T-helper 1 cell treated with Interleukin-12 subunit alpha and Interleukin-12 subunit beta and Interleukin-4 antibody, amounts not matched to agents 30 μg/mL and 1 μg/mL, for 36 hours (primary cell): ENCODE results near the gene FICD.
A peak's percentile ranks its signal among the peaks of the same experiment; 100 is the strongest.

Source experiments
- H3K27ac Mint-ChIP-seq: one replicate; pipeline ENCODE4 v1.8.0; 2021; ENCODE audit warnings: mild to moderate bottlenecking, mixed read lengths
- H3K27me3 Mint-ChIP-seq: one replicate; pipeline ENCODE4 v1.8.0; 2021; ENCODE audit warnings: low read depth, mixed read lengths
- H3K36me3 Mint-ChIP-seq: one replicate; pipeline ENCODE4 v1.8.0; 2021; ENCODE audit warnings: low read depth, mixed read lengths
- H3K4me1 Mint-ChIP-seq: one replicate; pipeline ENCODE4 v1.8.0; 2021; ENCODE audit warnings: low read depth, mixed read lengths
- H3K4me3 Mint-ChIP-seq: one replicate; pipeline ENCODE4 v1.8.0; 2021; ENCODE audit warnings: mild to moderate bottlenecking, moderate library complexity, mixed read lengths
- H3K9me3 Mint-ChIP-seq: one replicate; pipeline ENCODE4 v1.8.0; 2021; ENCODE audit warnings: mixed read lengths

FICD gene

GRCh38 chr12:108515916-108516315 is 839 bp downstream of the FICD start:
- peak overlapping the region; percentile 97 for H3K4me3 Mint-ChIP-seq
- H3K27me3 Mint-ChIP-seq = no peaks in the 10 kb centered on the region
- H3K9me3 Mint-ChIP-seq = no peaks in the 10 kb centered on the region
- peaks cover 32% of the 10 kb centered on the region for H3K4me1 Mint-ChIP-seq
- peak overlapping the region; percentile 92 for H3K27ac Mint-ChIP-seq
- peaks cover 24% of the 10 kb centered on the region for H3K36me3 Mint-ChIP-seq

- H3K27ac Mint-ChIP-seq = peak overlapping the region; percentile 92
- peaks cover 28% of the 10 kb centered on the region for H3K36me3 Mint-ChIP-seq
- H3K4me3 Mint-ChIP-seq = peak overlapping the region; percentile 97
- no peaks in the 10 kb centered on the region for H3K27me3 Mint-ChIP-seq
- peaks cover 29% of the 10 kb centered on the region for H3K4me1 Mint-ChIP-seq
- no peaks in the 10 kb centered on the region for H3K9me3 Mint-ChIP-seq
These were observed 1.6 kb downstream of the FICD start for GRCh38 chr12:108516511-108517275.

DNA sequence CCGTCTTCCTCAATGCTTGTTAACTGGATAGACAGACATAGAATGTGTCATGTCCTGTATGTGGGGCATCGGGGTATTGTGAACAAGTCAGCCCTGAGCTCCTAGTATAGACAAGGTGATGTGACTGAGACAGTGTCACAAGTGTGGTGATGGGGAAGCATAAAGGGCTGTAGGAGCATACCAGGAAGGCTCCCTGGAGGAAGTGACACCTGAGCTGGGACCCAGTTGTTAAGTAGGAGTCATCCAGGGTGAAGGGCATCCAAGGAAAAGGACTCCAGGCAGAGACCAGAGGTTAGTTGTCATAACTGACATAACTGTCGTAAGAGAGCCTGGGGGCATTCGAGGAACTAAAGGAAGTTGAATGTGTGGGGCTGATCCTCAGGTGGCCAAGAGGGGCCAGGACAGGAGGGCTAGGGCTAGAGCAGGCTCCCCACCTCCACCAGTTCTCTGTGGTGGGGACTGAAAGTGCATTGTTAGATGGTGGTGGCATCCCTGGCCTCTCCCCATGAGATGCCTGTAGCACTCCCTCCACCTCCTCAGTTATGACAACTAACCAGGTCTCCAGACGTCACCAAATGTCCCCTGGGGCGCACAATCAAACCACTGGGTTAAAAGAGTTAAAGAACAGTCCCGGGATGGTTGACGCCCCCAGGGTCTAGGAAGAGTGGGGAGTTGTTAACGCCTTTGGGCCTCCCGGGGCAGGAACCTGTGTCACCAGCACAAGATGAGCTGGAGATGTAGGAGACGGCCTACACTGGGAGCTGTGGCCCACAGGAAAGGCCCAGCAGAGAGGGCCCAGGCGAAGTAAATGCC is 2.4 kb downstream of the FICD start:
- peak overlapping the region; percentile 28 for H3K4me3 Mint-ChIP-seq
- peaks cover 21% of the 10 kb centered on the region for H3K4me1 Mint-ChIP-seq
- H3K36me3 Mint-ChIP-seq = peaks cover 34% of the 10 kb centered on the region

GRCh38 chr12:108518101-108518715 is 3.1 kb downstream of the FICD start:
- H3K36me3 Mint-ChIP-seq = peaks cover 35% of the 10 kb centered on the region
- no peak overlapping the region for H3K27ac Mint-ChIP-seq
- no peak overlapping the region for H3K4me3 Mint-ChIP-seq
- no peaks in the 10 kb centered on the region for H3K9me3 Mint-ChIP-seq
- peaks cover 21% of the 10 kb centered on the region for H3K4me1 Mint-ChIP-seq
- H3K27me3 Mint-ChIP-seq = no peaks in the 10 kb centered on the region

More for the DNA sequence above, 2.4 kb downstream of the FICD start:
- H3K9me3 Mint-ChIP-seq = no peaks in the 10 kb centered on the region
- no peak overlapping the region for H3K27ac Mint-ChIP-seq
- no peaks in the 10 kb centered on the region for H3K27me3 Mint-ChIP-seq

GRCh38 chr12:108518716-108519496 is 3.8 kb downstream of the FICD start:
- H3K27me3 Mint-ChIP-seq = no peaks in the 10 kb centered on the region
- peaks cover 39% of the 10 kb centered on the region for H3K36me3 Mint-ChIP-seq
- H3K9me3 Mint-ChIP-seq = no peaks in the 10 kb centered on the region
- no peak overlapping the region for H3K27ac Mint-ChIP-seq
- no peak overlapping the region for H3K4me3 Mint-ChIP-seq
- peaks cover 21% of the 10 kb centered on the region for H3K4me1 Mint-ChIP-seq

DNA sequence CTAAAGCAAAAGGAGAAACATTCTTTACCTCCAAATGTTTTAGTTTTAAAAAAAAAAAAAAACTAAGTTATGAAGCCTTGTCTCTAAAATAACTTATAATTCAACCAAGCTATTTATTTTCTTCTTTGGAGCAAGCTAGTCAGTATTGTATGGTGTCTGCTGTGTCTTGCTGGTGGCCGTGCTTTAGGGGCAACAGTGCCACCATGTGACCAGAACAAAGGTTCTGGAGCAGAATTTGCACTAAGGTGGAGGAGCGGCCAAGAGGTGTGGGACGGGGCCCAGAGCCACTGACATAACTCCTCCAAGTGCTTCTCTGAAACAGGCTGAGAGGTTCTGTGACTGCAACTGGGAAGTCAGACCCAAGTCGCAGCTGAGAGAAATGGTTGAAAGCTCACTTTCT is 4.5 kb downstream of the FICD start:
- H3K27me3 Mint-ChIP-seq = no peaks in the 10 kb centered on the region
- peaks cover 43% of the 10 kb centered on the region for H3K36me3 Mint-ChIP-seq
- no peak overlapping the region for H3K4me3 Mint-ChIP-seq
- H3K27ac Mint-ChIP-seq = no peak overlapping the region
- H3K9me3 Mint-ChIP-seq = no peaks in the 10 kb centered on the region
- peaks cover 21% of the 10 kb centered on the region for H3K4me1 Mint-ChIP-seq

GRCh38 chr12:108523365-108523764 is 8.3 kb downstream of the FICD start:
- H3K36me3 Mint-ChIP-seq = peaks cover 56% of the 10 kb centered on the region

GRCh38 chr12:108525681-108526080 is 10.6 kb downstream of the FICD start:
- H3K9me3 Mint-ChIP-seq = no peaks in the 10 kb centered on the region
- H3K36me3 Mint-ChIP-seq = peaks cover 58% of the 10 kb centered on the region
- peaks cover 13% of the 10 kb centered on the region for H3K4me1 Mint-ChIP-seq
- H3K4me3 Mint-ChIP-seq = no peak overlapping the region
- no peaks in the 10 kb centered on the region for H3K27me3 Mint-ChIP-seq
- no peak overlapping the region for H3K27ac Mint-ChIP-seq

More at GRCh38 chr12:108523365-108523764, 8.3 kb downstream of the FICD start:
- H3K27me3 Mint-ChIP-seq = no peaks in the 10 kb centered on the region
- H3K9me3 Mint-ChIP-seq = no peaks in the 10 kb centered on the region
- no peak overlapping the region for H3K27ac Mint-ChIP-seq
- no peak overlapping the region for H3K4me3 Mint-ChIP-seq
- H3K4me1 Mint-ChIP-seq = peaks cover 12% of the 10 kb centered on the region

DNA sequence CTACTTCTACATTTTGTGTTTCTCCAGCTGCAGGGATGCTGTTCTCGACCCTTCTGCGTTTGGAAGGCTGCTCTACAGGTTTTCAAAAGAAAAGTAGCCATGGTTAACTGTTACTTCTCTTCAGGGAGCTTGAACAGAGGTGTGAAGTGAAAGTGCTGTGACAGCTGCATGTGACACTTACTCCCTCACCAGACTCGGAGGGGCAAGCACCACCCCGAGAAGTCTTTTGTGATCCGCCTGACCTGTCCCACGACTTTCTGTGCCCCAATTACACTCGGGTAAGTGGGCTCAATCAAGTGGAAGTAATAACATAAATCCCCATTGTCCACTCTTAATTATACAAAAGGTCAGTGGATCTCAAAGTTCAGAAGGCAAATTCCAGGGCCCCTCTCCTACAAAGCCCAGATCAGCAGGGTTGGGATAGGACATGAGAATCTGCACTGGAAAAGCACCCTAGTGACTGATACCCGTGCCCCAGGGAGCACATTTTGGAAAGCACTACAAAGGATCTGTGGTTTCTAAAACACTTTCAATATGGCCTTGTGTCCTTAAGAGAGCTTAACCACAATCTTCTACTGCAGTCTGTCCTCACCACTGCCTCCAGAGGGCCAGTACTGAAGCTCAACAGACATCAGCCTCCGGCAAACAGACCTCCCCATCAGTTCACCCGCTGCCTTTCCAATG is 11.5 kb downstream of the FICD start:
- Mint-ChIP-seq H3K27me3 (no peaks in the 10 kb centered on the region), H3K4me3 (no peak overlapping the region), H3K36me3 (peaks cover 55% of the 10 kb centered on the region), H3K27ac (peak overlapping the region; percentile 73), H3K4me1 (peaks cover 13% of the 10 kb centered on the region), H3K9me3 (no peaks in the 10 kb centered on the region)

GRCh38 chr12:108527166-108527496 is 12.1 kb downstream of the FICD start:
- H3K36me3 Mint-ChIP-seq = peaks cover 50% of the 10 kb centered on the region
- peaks cover 13% of the 10 kb centered on the region for H3K4me1 Mint-ChIP-seq
- H3K27me3 Mint-ChIP-seq = no peaks in the 10 kb centered on the region
- no peaks in the 10 kb centered on the region for H3K9me3 Mint-ChIP-seq
- H3K4me3 Mint-ChIP-seq = no peak overlapping the region
- H3K27ac Mint-ChIP-seq = peak overlapping the region; percentile 73

DNA sequence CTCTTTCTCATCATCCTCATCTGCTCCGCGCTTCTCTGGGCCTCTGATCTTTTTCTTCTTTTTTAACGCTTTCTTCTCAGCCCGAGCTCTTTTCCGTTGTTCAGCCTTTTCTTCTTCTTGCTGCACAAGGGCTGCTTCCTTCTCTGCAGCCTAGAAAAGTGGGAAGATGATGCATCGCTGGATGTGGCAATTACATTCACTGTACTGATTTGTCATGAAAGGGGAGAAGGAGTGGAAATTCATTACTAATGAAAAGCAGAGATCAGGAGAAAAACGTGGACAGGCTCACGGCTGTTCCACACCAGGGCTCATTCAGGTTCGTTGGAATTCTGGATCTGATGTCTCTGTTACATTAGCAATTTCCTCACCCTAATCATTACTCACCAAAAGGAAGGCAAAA is 15.1 kb downstream of the FICD start:
- H3K27ac Mint-ChIP-seq = no peak overlapping the region
- H3K27me3 Mint-ChIP-seq = no peaks in the 10 kb centered on the region
- H3K9me3 Mint-ChIP-seq = no peaks in the 10 kb centered on the region
- peaks cover 15% of the 10 kb centered on the region for H3K4me1 Mint-ChIP-seq
- H3K4me3 Mint-ChIP-seq = no peak overlapping the region
- peaks cover 46% of the 10 kb centered on the region for H3K36me3 Mint-ChIP-seq

GRCh38 chr12:108531929-108532848 is 17.1 kb downstream of the FICD start:
- H3K4me1 Mint-ChIP-seq = peaks cover 14% of the 10 kb centered on the region
- H3K27ac Mint-ChIP-seq = no peak overlapping the region
- H3K4me3 Mint-ChIP-seq = no peak overlapping the region
- peaks cover 44% of the 10 kb centered on the region for H3K36me3 Mint-ChIP-seq
- H3K9me3 Mint-ChIP-seq = no peaks in the 10 kb centered on the region
- H3K27me3 Mint-ChIP-seq = no peaks in the 10 kb centered on the region

DNA sequence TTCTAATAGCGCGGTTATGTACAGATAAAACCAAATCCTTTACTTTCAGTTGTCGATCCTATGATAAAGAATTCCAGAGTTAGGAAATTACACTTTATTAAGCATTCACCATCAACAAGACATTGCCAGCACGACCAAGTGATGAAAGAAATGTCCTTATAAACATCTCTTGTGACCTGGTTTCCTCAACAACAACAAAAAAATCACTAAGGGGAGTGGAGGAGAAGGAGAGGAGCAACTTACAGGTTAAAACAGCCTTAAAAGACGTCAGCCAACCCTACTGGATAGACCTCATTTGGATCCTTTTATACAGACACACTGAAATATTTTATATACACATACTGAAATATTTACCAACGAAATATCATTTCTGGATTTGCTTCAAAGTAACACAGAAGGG is 23.1 kb downstream of the FICD start:
- Mint-ChIP-seq H3K9me3 (no peaks in the 10 kb centered on the region), H3K36me3 (peaks cover 47% of the 10 kb centered on the region), H3K27me3 (no peaks in the 10 kb centered on the region), H3K4me3 (no peak overlapping the region), H3K4me1 (peaks cover 22% of the 10 kb centered on the region), H3K27ac (no peak overlapping the region)
